ENCODE data around the gene RNF114. TPM values are rescaled to one million over a fixed set of nuclear protein-coding genes. Genes with fewer than 3 reads are reported as not detected.

The RNF114 gene
- total and polyA plus RNA-seq, 2 donors (not counting 3 experiments of a cell fraction or from before 2014, with no cell fraction given) = 45.8 to 81.7 TPM

DNA sequence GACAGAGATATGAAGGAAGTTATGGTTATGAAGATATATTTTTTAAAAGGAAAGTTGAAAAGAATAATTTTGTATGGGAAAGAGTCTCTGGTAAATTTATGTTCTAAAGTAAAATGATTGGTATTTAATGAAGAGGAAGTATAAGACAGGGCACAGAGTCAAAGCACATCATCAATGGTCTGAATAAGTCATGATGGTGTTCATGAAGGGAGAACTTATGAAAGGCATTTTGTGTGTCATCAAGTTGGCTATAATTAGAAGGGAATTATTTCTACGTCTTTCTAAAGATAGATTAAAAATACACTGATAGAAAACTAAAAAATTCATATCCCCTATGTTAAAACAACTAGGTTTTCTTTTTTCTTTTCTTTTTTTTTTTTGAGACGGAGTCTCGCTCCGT is 25.2 kb downstream of the RNF114 start:
- BruUV-seq (replicated peaks) = no TSS peak
- dilution Hi-C loops (cut with MboI; ENCODE audit: extremely low pct_ligation_motif_present, low sequenced_read_pairs) = no loop called here

More for the DNA sequence above, 25.2 kb downstream of the RNF114 start:
- TF ChIP-seq FOS (IDR thresholded peaks at IDR 0.05; ENCODE audit: borderline replicate concordance, insufficient read depth, low read length) = no peak
- TF ChIP-seq, protein P1, sequence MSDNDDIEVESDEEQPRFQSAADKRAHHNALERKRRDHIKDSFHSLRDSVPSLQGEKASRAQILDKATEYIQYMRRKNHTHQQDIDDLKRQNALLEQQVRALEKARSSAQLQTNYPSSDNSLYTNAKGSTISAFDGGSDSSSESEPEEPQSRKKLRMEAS (IDR thresholded peaks at IDR 0.05; ENCODE audit: insufficient read depth, insufficient read length) = no peak
- TF ChIP-seq, protein P2, sequence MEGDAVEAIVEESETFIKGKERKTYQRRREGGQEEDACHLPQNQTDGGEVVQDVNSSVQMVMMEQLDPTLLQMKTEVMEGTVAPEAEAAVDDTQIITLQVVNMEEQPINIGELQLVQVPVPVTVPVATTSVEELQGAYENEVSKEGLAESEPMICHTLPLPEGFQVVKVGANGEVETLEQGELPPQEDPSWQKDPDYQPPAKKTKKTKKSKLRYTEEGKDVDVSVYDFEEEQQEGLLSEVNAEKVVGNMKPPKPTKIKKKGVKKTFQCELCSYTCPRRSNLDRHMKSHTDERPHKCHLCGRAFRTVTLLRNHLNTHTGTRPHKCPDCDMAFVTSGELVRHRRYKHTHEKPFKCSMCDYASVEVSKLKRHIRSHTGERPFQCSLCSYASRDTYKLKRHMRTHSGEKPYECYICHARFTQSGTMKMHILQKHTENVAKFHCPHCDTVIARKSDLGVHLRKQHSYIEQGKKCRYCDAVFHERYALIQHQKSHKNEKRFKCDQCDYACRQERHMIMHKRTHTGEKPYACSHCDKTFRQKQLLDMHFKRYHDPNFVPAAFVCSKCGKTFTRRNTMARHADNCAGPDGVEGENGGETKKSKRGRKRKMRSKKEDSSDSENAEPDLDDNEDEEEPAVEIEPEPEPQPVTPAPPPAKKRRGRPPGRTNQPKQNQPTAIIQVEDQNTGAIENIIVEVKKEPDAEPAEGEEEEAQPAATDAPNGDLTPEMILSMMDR (IDR thresholded peaks at IDR 0.05; ENCODE audit: extremely low read depth in 1 of 2, insufficient read depth in 1 of 2, low read depth in 1 of 2, low read length in 2 of 2) = no peak
- no peak for TF ChIP-seq MYC (IDR thresholded peaks at IDR 0.05; ENCODE audit: low read depth, low read length)
- no peak for TF ChIP-seq POLR2A (IDR thresholded peaks at IDR 0.05; ENCODE audit: low read depth, low read length)
- no peak for TF ChIP-seq JUN (IDR thresholded peaks at IDR 0.05; ENCODE audit: borderline replicate concordance, insufficient read depth, insufficient read length, low read depth)
- no peak for TF ChIP-seq GATA2 (IDR thresholded peaks at IDR 0.05; ENCODE audit: insufficient read depth, insufficient read length, low read depth, low read length)
- no peak for TF ChIP-seq POLR2AphosphoS5 (IDR thresholded peaks at IDR 0.05; ENCODE audit: insufficient read depth, low read depth, low read length)
- no peak for TF ChIP-seq EZH2 (IDR thresholded peaks at IDR 0.05; ENCODE audit: borderline replicate concordance, low read depth, low read length, severe bottlenecking)
- Histone ChIP-seq H3K4me2 (ENCODE audit: insufficient read depth, low read length) (no peak overlapping the region), H3K9me3 (replicated peaks; ENCODE audit: control insufficient read depth, insufficient read depth, low read length) (no peaks in the 10 kb centered on the region), H3K4me3 (replicated peaks in 1 of 3; ENCODE audit: insufficient read depth in 1 of 3, low read depth in 1 of 3, low read length in 3 of 3) (no peak overlapping the region), H3K27ac (ENCODE audit: insufficient read depth, low read depth, low read length) (no peak overlapping the region), H3K9me1 (replicated peaks; ENCODE audit: control insufficient read depth, extremely low read depth, insufficient read depth, low read length) (no peaks in the 10 kb centered on the region), H3K4me1 (ENCODE audit: control insufficient read depth, extremely low read depth, insufficient read depth, low read length) (no peaks in the 10 kb centered on the region), H3K27me3 (ENCODE audit: control insufficient read depth in 2 of 2, insufficient read depth in 2 of 2, low read length in 2 of 2) (no peaks in the 10 kb centered on the region), H3K36me3 (ENCODE audit: control insufficient read depth in 2 of 2, extremely low read depth in 1 of 2, insufficient read depth in 2 of 2, low read length in 2 of 2) (peaks cover 2% of the 10 kb centered on the region in 2 experiments), H3K9ac (replicated peaks; ENCODE audit: extremely low read depth, insufficient read depth, low read length) (no peak overlapping the region), H3K79me2 (ENCODE audit: control insufficient read depth, insufficient read depth, low read length) (no peaks in the 10 kb centered on the region), H2AFZ (ENCODE audit: low read depth, low read length) (no peak overlapping the region), H4K20me1 (replicated peaks; ENCODE audit: control insufficient read depth, extremely low read depth, insufficient read depth, low read length) (no peaks in the 10 kb centered on the region)
- ChIA-PET POLR2A (no interaction called here), CTCF (interaction anchor here (1.5 kb wide), 1 partner anchor 18 kb away, joined by 3 read pairs; no protein-coding TSS in a partner anchor)
- FAIRE-seq (no peak), DNase-seq (ENCODE audit: low read depth, low spot score) (no peak)
- intact Hi-C loops (cut with micrococcal nuclease) = no loop called here

All from endothelial cell of umbilical vein (primary cell).